GM10847 (cell line): Measurements from ENCODE around the gene MRFAP1L1.

Experiments used
- POLR2A ChIP-seq: IDR thresholded peaks from 2 replicates; pipeline ENCODE4 v1.6.1; 2011; ENCODE audit not compliant: insufficient read length; ENCODE audit errors: extremely low read depth

The MRFAP1L1 gene

DNA sequence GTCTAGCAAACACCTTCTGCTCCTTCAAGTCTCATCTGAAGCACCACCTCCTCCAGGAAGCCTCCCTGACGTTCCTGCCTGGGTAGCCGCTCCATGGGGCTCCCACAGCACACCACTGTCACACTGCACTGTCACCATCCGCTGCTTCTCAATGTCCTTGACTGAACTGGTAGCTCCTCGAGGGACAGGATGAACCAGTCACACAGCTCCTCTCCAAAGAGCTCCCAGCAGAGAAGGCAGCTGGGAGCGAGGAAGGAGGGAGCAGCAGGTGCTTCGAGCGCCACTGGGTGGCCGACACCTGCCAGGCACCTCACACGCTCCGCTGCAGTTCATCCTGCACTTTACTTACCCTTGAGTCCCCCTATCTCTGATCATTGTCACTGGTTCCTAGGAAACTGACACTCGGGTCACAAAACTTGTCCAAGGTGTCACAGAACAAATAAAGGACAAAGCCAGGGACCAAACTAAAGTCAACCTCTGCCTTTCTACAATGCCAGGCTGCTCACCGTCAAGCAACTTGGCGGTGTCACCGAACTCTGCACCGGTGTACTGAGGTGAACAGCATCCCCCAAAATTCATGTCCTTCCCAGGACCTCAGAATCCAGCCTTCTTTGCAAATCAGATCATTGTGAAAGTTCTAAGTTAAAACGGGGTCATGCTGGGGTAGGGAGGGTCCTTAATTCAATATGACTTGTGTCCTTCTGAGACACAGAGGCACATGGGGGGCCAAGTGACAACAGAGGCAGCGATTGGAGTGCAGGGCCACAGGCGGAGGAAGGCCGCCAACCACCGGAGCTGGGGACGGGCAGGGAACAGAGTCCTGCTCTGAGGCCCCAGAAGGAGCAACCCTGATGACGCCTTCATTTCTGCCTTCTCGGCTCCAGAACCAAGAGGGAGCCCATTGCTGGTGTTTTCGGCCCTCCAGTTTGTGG, 21.5 kb downstream of the MRFAP1L1 start:
- no peak for TF ChIP-seq POLR2A

DNA sequence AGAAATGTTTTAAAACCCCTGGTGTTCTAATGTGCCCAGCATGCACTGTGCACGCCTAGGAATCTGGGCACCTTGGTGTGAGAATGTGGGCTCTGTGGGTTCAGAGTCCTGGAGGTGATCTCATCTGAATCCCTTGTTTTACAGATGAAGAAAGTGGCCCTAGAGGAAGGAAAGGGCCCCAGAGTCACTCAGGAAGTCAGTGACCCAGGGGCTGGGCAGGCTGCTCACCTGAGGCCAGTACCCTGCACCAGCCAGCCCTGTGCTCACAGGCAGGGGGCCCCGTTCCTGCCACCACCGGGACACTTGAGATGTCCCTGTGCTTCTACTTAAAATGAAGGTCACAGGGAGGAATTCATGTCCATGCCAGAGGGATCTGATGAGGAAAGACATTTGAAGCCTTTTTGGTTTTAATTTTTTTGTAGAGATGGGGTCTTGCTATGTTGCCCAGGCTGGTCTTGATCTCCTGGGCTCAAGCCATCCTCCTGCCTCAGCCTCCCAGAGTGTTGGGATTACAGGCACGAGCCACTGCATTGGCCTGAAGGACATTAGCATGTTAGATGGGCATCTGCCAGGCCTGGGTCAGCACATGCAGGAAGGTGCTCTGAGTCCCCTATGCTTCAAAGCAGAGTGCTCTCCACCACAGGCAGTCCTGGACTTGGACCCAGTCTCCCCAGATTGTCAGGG, 23.4 kb downstream of the MRFAP1L1 start:
- no peak for TF ChIP-seq POLR2A

DNA sequence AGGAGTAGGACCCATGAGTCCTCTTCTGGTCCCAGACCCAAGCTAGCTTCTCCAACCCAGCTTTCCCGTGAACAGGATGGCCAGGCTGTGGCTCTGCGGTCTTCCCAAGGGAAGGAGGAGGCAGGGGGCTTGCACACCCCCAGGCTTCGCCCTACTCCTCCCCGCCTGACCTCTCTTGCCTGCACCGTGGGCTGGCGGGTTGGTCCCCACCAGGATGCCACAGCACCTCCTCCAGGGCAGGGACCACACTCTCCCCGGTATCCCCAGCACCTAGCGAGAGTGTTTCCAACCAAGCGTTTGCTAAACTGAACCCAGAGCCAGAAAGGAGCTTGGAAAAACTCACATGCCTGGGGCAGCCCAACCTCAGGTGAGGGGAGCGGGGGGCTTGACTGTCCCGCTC, 25.0 kb downstream of the MRFAP1L1 start:
- TF ChIP-seq POLR2A: no peak

DNA sequence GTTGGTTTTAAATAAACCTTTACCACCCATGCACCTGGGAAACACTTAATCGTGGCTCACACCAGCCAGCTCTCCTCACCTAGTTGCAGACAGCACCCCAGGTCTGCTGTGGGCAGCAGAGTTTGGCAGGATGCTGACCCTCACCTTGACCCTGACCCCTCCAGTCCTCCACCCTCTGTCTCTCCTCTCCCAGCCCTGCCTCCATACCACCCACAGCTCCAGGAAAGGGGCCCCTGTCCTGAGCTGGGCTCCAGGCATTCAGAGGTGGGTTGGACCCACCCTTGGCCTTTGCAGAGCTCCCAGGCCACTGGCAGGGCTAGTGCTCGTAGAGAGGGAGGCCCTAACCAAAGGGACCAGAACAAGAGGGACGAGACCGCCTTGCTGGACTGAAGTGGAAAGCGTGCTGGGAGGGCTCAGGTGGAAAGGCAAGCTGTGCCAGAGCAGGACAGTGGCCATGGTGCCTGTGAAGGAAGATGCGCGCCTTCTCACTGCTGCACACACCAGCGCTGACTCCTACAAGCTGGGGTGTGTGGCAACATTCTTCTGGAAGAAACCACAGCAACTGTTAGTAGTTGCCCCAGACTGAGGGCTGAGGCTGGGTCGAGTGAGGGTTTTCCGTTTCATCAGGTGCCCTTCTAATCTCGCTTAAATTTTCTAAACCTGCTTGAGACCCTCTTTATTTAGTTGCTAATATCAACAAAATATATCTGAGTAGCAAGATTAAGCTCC, 26.6 kb downstream of the MRFAP1L1 start:
- TF ChIP-seq POLR2A: no peak

DNA sequence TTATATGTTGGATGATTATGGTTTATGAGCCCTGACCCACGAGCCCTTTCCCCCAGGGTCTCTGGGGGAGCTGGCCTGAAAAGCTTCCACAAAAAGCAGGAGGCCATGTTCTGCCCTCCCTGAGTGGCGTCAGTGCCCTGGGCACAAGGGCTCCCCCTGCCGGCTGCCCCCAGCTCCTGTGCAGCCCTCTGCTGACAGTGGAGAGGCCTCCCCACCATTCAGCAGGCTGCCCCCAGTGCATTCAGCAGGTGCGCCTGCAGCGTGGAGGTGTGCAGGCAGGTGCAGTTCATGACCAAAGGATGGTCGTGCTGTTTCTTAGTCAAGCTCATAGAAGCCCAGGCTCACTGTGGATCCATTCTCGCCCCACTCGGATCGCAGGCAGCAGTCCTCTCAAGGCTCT, 28.5 kb downstream of the MRFAP1L1 start:
- TF ChIP-seq POLR2A: no peak

DNA sequence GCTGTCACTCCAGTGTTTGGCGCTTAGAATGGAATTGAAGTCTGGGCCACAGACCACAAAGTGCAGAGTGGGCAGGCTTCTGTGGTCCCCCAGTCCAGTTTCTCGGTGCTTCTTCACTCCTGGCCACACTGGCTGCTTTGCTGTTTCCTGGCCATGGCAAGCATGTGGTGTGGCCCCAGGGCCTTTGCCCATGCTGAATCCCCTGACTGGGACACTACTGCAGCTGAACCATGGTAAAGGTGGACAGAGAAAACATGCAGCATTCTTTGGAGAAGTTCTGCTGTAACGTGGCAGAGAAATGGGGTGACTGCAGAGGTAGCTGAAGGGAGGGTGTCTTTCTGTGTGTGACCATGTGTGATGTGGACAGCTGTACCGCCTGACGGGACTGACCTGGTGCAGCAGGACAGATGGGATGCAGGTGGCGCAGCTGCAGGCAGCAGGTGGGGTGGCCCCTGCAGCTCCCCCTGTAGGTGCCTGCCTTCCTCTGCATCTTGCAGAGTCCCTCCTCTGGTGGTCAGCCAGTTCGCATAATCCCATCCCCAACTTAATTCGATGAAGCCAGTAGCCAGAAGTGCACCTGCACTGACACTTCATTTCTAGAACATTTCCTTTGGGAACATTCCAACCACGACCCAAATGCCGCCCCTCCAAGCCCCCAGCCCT, 29.2 kb downstream of the MRFAP1L1 start:
- TF ChIP-seq POLR2A: no peak

DNA sequence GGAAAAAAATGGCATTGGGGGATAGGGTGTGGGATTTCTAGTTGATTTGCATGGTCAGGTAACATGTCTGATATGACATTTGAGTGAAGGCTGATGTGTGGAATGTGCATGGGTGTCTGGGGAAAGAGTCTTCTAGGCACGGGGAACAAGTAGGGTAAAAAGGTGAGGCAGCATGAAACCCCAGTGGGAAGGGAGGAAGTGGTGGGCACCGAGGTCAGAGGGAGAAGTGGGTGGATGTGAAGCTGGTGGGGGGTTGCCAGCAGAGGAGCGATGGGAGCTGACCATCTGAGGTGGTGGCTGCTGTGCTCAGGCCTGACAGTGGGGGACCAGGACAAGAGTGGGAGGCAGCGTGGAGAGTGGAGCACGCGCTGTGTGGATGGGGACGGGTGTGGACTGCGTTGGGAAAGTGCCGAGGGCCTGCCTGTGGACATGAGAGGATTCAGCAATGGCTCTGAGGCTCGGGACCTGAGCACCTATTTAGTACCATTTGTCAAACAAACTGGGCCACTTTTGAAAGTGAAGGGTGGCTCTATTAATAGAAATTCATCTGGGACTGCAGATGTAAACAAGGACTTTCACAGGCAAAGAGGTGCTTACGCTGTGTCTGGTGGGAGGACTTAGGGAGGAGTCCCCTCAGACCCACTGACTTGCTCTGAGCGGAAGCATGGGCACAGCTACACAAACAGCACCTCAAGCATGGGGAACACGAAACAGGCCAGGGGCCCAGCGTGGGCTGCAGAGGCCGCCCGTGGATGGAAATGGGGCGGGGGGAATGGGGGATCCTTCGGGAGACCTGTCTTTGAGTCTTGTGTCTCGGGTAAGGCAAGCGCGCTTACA, 32.7 kb downstream of the MRFAP1L1 start:
- TF ChIP-seq POLR2A: no peak

DNA sequence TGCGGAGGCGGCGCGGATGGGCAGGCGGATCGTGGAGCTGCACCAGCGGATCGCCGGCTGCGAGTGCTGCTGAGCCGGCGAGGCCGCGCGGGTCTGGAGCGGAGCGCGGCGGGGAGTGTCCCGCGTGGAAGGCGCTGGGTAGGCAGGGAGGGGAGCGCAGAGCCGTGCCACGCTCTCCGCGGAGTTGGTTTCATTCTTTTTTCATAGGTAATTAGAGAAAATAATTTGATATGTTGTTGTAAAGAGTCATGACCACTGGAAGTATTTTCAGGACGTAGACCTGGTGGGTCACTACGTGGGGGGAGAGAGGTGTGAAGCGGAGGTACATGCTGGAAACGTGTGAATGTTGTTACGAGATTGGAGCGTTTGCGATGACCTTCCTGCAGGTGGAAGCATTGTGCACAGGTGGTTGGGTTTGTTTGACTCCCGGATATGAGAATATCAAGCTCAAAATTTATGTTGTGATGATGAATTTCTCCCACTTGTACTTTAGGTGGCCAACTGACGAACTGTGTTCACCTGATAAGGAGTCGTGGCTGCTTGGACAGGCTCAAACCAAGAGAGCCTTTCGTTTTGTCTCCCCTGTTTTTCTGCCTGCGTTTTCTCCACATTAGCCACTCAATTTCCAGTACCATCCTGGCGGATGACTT, 35.0 kb downstream of the MRFAP1L1 start:
- TF ChIP-seq POLR2A: no peak

DNA sequence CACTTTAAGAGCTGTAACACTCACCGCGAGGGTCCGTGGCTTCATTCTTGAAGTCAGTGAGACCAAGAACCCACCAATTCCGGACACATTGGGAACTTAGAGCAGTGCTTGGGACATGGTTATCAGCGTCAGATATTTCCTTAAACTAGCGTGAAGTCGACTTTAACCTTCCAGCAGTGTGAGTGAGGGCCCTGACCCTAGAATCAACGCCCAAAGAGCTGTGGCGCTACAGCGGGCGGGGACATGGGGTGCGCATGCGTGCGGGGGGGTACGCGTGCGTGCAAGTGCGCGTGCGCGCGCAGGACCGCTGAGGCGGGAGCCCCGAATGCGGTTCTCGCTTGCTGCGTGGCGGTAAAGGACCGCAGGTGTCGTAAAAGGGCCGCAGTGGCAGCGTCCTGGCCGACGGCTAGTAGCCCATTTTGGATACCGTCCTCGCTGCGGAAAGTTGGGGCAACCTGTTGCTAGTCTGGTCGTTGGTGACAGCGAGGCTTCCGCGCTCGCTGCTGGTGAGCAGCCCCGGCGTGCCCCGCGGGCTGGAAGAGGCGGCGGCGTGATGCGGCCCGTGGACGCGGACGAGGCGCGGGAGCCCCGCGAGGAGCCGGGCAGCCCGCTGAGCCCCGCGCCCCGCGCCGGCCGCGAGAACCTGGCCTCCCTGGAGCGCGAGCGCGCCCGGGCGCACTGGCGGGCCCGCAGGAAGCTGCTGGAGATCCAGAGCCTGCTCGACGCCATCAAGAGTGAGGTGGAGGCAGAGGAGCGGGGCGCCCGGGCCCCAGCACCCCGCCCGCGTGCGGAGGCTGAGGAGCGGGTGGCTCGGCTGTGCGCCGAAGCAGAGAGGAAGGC, 35.8 kb downstream of the MRFAP1L1 start:
- TF ChIP-seq POLR2A: peak; percentile 71

DNA sequence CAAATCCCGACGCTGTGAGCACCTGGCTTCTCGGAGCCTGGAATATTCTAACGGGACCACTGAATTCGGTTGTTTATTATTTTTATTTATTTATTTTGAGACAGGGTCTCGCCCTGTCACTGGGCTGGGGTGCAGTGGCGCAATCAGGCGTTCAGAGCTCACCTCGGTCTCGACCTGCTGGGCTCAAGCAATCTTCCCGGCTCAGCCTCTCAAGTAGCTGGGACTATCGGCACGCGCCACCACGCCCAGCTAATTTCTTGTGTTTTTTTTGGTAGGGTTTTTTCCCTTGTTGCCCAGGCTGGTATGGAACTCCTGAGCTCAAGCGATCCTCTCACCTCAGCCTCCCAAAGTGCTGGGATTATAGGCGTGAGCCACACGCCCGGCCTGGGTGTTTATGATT, 37.5 kb downstream of the MRFAP1L1 start:
- no peak for TF ChIP-seq POLR2A

DNA sequence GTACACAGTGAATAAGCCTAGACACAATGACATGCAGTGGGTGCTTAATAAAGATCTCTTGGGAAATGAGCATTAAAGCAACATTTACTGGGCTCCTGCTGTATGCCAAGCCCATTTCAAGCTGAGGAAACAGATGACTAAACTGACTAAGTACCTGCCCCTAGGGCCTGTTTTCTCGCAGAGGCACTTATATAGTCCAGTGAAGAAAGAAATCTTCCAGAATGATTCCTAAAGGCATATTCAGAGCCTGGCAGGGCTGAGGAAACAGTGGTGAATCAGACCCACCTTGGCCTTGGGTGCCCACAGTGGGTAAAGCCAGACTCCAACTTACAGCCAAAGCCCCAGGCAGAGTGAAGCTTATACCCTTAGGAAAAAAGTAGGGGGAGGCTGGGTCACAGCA, 38.0 kb downstream of the MRFAP1L1 start:
- TF ChIP-seq POLR2A: no peak

DNA sequence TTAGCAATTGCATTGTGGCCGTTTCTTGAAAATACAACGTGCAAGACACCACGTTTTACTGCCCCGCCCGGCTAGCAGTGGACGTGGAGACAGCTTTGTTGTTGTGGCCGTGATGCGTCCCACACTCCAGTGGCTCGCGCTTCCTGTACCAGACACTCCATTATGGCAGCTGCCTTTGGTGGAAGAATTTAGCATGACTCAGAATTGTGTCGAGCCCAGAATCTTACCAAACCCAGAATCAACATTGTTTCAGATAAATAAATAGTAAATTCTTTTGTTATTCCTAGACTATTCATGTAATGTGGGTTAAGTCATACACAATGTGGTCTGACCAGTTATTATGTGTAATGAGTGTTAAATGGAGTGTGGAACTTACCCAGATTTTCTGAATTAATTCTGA, 41.3 kb downstream of the MRFAP1L1 start:
- TF ChIP-seq POLR2A: no peak

DNA sequence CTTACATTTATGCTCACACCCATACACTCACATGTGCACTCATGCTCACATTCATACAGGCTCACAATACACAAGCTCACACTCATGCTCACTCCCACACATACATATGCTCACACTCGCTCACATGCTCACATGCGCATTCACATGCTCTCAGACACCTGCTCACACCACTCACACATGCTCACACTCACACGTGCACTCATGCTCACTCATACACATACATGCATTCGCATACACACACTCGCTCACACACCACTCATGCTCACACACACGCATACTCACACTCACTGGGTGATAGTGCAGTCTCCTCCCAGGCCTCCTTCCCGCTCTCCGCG, 44.4 kb downstream of the MRFAP1L1 start:
- TF ChIP-seq POLR2A: no peak

DNA sequence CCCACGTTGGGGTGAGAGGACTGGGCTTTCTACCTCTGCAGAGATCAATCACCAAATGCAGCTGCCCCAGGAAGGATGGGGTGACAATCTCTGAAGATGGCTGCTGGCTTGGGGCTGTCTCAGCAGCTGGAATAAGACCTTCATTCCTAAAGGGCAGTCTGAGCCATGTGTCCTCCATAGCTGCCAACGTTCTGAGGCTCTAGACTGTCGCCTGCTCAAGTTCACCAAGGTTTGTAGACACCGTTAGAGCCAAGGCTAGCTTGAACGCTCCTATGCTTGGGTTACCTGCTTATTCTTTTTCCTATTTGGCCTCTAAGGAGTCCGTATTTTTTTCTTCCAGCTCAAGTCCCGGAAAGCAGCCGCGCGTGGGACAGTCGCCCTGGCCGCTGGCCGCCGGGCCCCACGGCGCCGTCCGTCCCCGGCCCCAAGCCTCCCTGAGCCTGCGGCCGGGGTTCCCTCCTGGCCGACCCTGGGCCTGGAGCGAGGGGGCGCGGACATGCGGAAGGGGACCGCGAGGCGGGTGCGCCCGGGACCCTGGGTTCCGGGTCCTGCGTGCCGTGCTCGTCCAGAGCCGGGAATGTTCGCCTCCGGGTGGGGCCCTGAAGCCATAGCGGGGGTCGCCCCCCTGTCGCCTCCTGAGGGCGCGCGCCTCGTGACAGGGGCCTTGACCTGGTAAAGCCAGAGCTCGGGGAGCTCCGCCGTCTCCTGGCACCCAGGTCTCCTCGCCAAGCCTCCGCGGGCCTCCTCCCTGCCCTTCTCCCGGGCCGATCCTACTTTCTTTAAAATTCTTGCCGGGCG, 45.9 kb downstream of the MRFAP1L1 start:
- no peak for TF ChIP-seq POLR2A
